PFSK-1 (cell line): Measurements from ENCODE around the gene RAD51B.

ENCODE experiments used
- FOXP2 ChIP-seq: optimal IDR thresholded peaks from 2 replicates; pipeline ENCODE3; 2011; ENCODE audit warnings: borderline replicate concordance, control low read depth, inconsistent platforms; ENCODE audit not compliant: insufficient read depth; ENCODE audit errors: extremely low read length, extremely low read depth
- POLR2AphosphoS5 ChIP-seq: IDR thresholded peaks from 2 replicates; pipeline ENCODE4 v1.6.1; 2012; ENCODE audit warnings: low read depth, mild to moderate bottlenecking, control low read depth, low read length, moderate library complexity
- REST ChIP-seq, 2 experiments: IDR thresholded peaks; 2 replicates each; pipeline versions ENCODE4 v1.6.1 to v1.8.0; 2011 to 2012; ENCODE audit warnings: low read depth in 2 of 2, low read length in 2 of 2, control low read depth in 1 of 2, inconsistent platforms in 1 of 2, mild to moderate bottlenecking in 1 of 2, moderate library complexity in 1 of 2; ENCODE audit not compliant: insufficient read depth in 1 of 2
- SIN3A ChIP-seq: IDR thresholded peaks from 2 replicates; pipeline ENCODE4 v1.6.1; 2012; ENCODE audit warnings: mild to moderate bottlenecking, low read length, moderate library complexity, borderline replicate concordance; ENCODE audit not compliant: insufficient read depth
- TAF1 ChIP-seq: IDR thresholded peaks from 2 replicates; pipeline ENCODE4 v1.6.1; 2012; ENCODE audit warnings: low read length, control low read depth, borderline replicate concordance; ENCODE audit not compliant: insufficient read depth

- no peak for TF ChIP-seq POLR2AphosphoS5
- TF ChIP-seq TAF1 = no peak
- no peak for TF ChIP-seq REST (IDR thresholded peaks at IDR 0.05; ENCODE audit: insufficient read depth in 1 of 2, low read depth in 2 of 2, low read length in 2 of 2)
- no peak for TF ChIP-seq FOXP2
- TF ChIP-seq SIN3A = no peak
Observed at GRCh38 chr14:68680541-68681051, 861.0 kb downstream of the RAD51B start.
